Heart left ventricle (tissue), 16 donors: ENCODE data around the gene CDH10. TPM values are rescaled to one million over a fixed set of nuclear protein-coding genes. Genes with fewer than 3 reads are reported as not detected.
A peak's percentile ranks its signal among the peaks of the same experiment; 100 is the strongest.

Experiments
- ATAC-seq, 4 donors: fragments of 200-7000 bp; cut with Tn5 transposase; one replicate each; pipeline ENCODE4 v1.9.1; 2020 to 2022; ENCODE audit warnings: moderate library complexity in 4 of 4, mild to moderate bottlenecking in 3 of 4, moderate number of reproducible peaks in 1 of 4
- DNase-seq, 5 donors: peaks; one replicate each; pipeline ENCODE4 v3.0.0-alpha.2; 2020
- H3K27ac ChIP-seq, 12 donors: fragments of 200-600 bp; sonication (generic) in 4 of 12; one replicate each; pipeline versions ENCODE4 v1.5.0 to v1.8.0; 2016 to 2022; ENCODE audit warnings: mild to moderate bottlenecking in 2 of 12
- H3K27me3 ChIP-seq, 9 donors: fragments of 200-600 bp; sonication (generic) in 2 of 9; one replicate each; pipeline versions ENCODE4 v1.5.1 to v1.8.0; 2016 to 2022; ENCODE audit warnings: mild to moderate bottlenecking in 3 of 9
- H3K36me3 ChIP-seq, 9 donors: fragments of 200-600 bp; sonication (generic) in 2 of 9; one replicate each; pipeline versions ENCODE4 v1.5.0 to v1.8.0; 2018 to 2022; ENCODE audit warnings: mild to moderate bottlenecking in 2 of 9
- H3K4me1 ChIP-seq, 12 donors: fragments of 200-600 bp; sonication (generic) in 4 of 12; one replicate each; pipeline versions ENCODE4 v1.5.0 to v1.8.0; 2016 to 2022; ENCODE audit warnings: mild to moderate bottlenecking in 3 of 12
- H3K4me3 ChIP-seq, 12 donors: fragments of 200-600 bp; sonication (generic) in 4 of 12; one replicate each; pipeline versions ENCODE4 v1.5.0 to v1.8.0; 2017 to 2022; ENCODE audit warnings: mild to moderate bottlenecking in 9 of 12, moderate library complexity in 4 of 12
- H3K9me3 ChIP-seq, 12 donors: fragments of 200-600 bp; sonication (generic) in 4 of 12; one replicate each; pipeline versions ENCODE4 v1.5.0 to v1.8.0; 2016 to 2022; ENCODE audit warnings: mild to moderate bottlenecking in 1 of 12
- CTCF ChIP-seq, 12 donors: fragments of 200-600 bp; sonication (generic) in 4 of 12; IDR thresholded peaks; one replicate each; pipeline versions ENCODE4 v1.5.0 to v1.8.0; 2018 to 2022; ENCODE audit warnings: antibody characterized with exemption in 12 of 12, mild to moderate bottlenecking in 5 of 12
- POLR2A ChIP-seq, 2 donors: fragments of 450-650 bp; IDR thresholded peaks; one replicate each; pipeline ENCODE4 v1.6.1; 2017; ENCODE audit warnings: antibody characterized with exemption in 2 of 2, mild to moderate bottlenecking in 2 of 2, moderate library complexity in 2 of 2
- WGBS, 4 donors: extraction: QIAGEN DNeasy Blood & Tissue Kit in 2 of 4; methylation state at CpG; one replicate each; pipeline versions ENCODE4 v1.1.5 to v1.1.7; 2013 to 2018; 5-methylcytosine and 5-hydroxymethylcytosine counted together
- intact Hi-C, 10 donors: fragments of 100-400 bp; cut with DNase I; formaldehyde crosslinking; loops; one replicate each; pipeline versions ENCODE4 v1.11.1 to v1.14.2; 2022
- polyA plus RNA-seq, 2 donors: library from polyadenylated mRNA; stranded (reverse); fragments of 200-250 nt; gene quantifications; one replicate each; pipeline ENCODE4 v1.2.3, GENCODE V29; 2013
- total RNA-seq, 9 donors: library from RNA; depleted of rRNA in 2 of 9; stranded (reverse); fragments of >200 nt in 2 of 9; fragmentation: NEBNext Ultra II Directional in 3 of 9; extraction: Animal tissue kit (Norgen Biotek cat#: 25700) in 3 of 9; gene quantifications; one replicate each; pipeline versions ENCODE4 v1.1.0 to v1.2.4, GENCODE V29; 2016 to 2023
- donor health status: ischemic (EF 13 %, LVEDD 7.1; RV severe dilation, severe dysfunction).
- donor health status: healthy with polysubstance abuse.
- donor health status: DM: no; HTN: yes; CAD: no.
- donor health status: DM: no; HTN: no; CAD: no.
- donor health status: ischemic (EF 25% LVEDD 6.9; RV normal size, moderate dysfunction).
- donor health status: ischemic (EF 25% LVEDD 5.7; RV mildly dilated, moderate dysfunction).
- donor health status: healthy.
- donor health status: DM: yes; HTN: yes; CAD: no.
- donor health status: ischemic (EF 35%, LVEDD 5.7; RV mildly dilated, moderate dysfunction).
- donor health status: nonischemic (EF 11% LVEDD 7.7; RV severe dilation, severe dysfunction).
- donor health status: DM: yes; HTN: yes; CAD: no.
- donor health status: PGD.
- donor health status: ischemic (EF 29% LVEDD 5.4; RV normal size, mild dysfunction).
- donor health status: nonischemic (EF 23%, LVEDD 6.1; RV moderate dilation, normal function).

CDH10 gene
- total and polyA plus RNA-seq, 11 donors = 0.25 TPM; not detected in 10

- Histone ChIP-seq H3K4me1 (no peaks in the 10 kb centered on the region), H3K4me3 (no peak overlapping the region), H3K36me3 (no peaks in the 10 kb centered on the region), H3K27me3 (no peaks in the 10 kb centered on the region), H3K27ac (no peak overlapping the region), H3K9me3 (no peaks in the 10 kb centered on the region)
- TF ChIP-seq POLR2A (IDR thresholded peaks at IDR 0.05) = no peak
- TF ChIP-seq CTCF (IDR thresholded peaks at IDR 0.05) = peak in 1 of 12 donors; percentile 8
- DNase-seq (no peak), ATAC-seq (no peak)
- intact Hi-C loops = no loop called here
- WGBS, 4 donors = 53 to 66% (median 61%) methylated on average over 2 of the region's 2 CpGs
Measured at GRCh38 chr5:24535646-24536045, 109.1 kb downstream of the CDH10 start.

- TF ChIP-seq POLR2A (IDR thresholded peaks at IDR 0.05) (no peak), CTCF (IDR thresholded peaks at IDR 0.05) (no peak)
- Histone ChIP-seq H3K9me3 (no peaks in the 10 kb centered on the region), H3K4me1 (no peaks in the 10 kb centered on the region), H3K4me3 (no peak overlapping the region), H3K27me3 (no peaks in the 10 kb centered on the region), H3K27ac (no peak overlapping the region), H3K36me3 (no peaks in the 10 kb centered on the region)
- DNase-seq (no peak), ATAC-seq (no peak)
- intact Hi-C loops = no loop called here
- 83 to 91% (median 88%) methylated on average over 1 of the region's 1 CpG for WGBS, 4 donors
Measured at GRCh38 chr5:24530906-24531305, 113.9 kb downstream of the CDH10 start.

GRCh38 chr5:24525414-24525813 is 119.4 kb downstream of the CDH10 start:
- ATAC-seq = no peak
- Histone ChIP-seq H3K4me1 (no peaks in the 10 kb centered on the region), H3K36me3 (no peaks in the 10 kb centered on the region), H3K27ac (no peak overlapping the region), H3K9me3 (no peaks in the 10 kb centered on the region), H3K27me3 (no peaks in the 10 kb centered on the region), H3K4me3 (no peak overlapping the region)
- intact Hi-C loops = no loop called here
- no peak for TF ChIP-seq POLR2A (IDR thresholded peaks at IDR 0.05)
- no peak for TF ChIP-seq CTCF (IDR thresholded peaks at IDR 0.05)
- WGBS, 4 donors = 69 to 78% (median 72%) methylated on average over 7 of the region's 7 CpGs
- DNase-seq = no peak

- H3K36me3 ChIP-seq = no peaks in the 10 kb centered on the region
- H3K4me3 ChIP-seq = no peak overlapping the region
- intact Hi-C loops = no loop called here
- no peaks in the 10 kb centered on the region for H3K4me1 ChIP-seq
- no peak for TF ChIP-seq CTCF (IDR thresholded peaks at IDR 0.05)
- no peak for TF ChIP-seq POLR2A (IDR thresholded peaks at IDR 0.05)
- H3K27me3 ChIP-seq = no peaks in the 10 kb centered on the region
- no peak overlapping the region for H3K27ac ChIP-seq
- ATAC-seq (no peak), DNase-seq (no peak)
- H3K9me3 ChIP-seq = no peaks in the 10 kb centered on the region
Measured at GRCh38 chr5:24512423-24512822, 132.4 kb downstream of the CDH10 start.
